Sigmoid colon (tissue), 7 donors: ENCODE measurements around the gene ATP6V1E1. TPM values are rescaled to one million over a fixed set of nuclear protein-coding genes. Genes with fewer than 3 reads are reported as not detected.
"Not testable (repeated sequence)": the region's sequence is repeated elsewhere in the genome, so short reads cannot be mapped to it uniquely, and the experiment has no call there.

Experiments used
- DNase-seq: peaks from one replicate; pipeline ENCODE4 v3.0.0-alpha.2; 2019
- H3K27ac ChIP-seq, 4 donors: fragments of 200-600 bp; sonication (generic); one replicate each; pipeline ENCODE4 v1.5.1; 2016 to 2019; ENCODE audit warnings: mild to moderate bottlenecking in 1 of 4
- H3K27me3 ChIP-seq, 3 donors: fragments of 200-600 bp; sonication (generic); one replicate each; pipeline ENCODE4 v1.5.1; 2019; ENCODE audit warnings: mild to moderate bottlenecking in 1 of 3
- H3K36me3 ChIP-seq, 4 donors: fragments of 200-600 bp; sonication (generic); one replicate each; pipeline ENCODE4 v1.5.1; 2016 to 2019
- H3K4me1 ChIP-seq, 4 donors: fragments of 200-600 bp; sonication (generic); one replicate each; pipeline ENCODE4 v1.5.1; 2017 to 2019
- H3K4me3 ChIP-seq, 4 donors: fragments of 200-600 bp; sonication (generic); one replicate each; pipeline ENCODE4 v1.5.1; 2017 to 2019; ENCODE audit warnings: mild to moderate bottlenecking in 2 of 4, moderate library complexity in 1 of 4
- H3K9me3 ChIP-seq, 4 donors: fragments of 200-600 bp in 3 of 4; sonication (generic) in 3 of 4; one replicate each; pipeline versions ENCODE4 v1.5.1 to v1.6.1; 2013 to 2019
- EP300 ChIP-seq, 4 donors: sonication (generic); formaldehyde crosslinking; IDR thresholded peaks; one replicate each; pipeline ENCODE4 v1.6.1; 2017; ENCODE audit warnings: antibody characterized with exemption in 4 of 4
- POLR2A ChIP-seq, 2 donors: fragments of 450-650 bp; IDR thresholded peaks; one replicate each; pipeline ENCODE4 v1.6.1; 2016; ENCODE audit warnings: antibody characterized with exemption in 2 of 2, mild to moderate bottlenecking in 2 of 2, moderate library complexity in 2 of 2
- POLR2AphosphoS5 ChIP-seq, 4 donors: sonication (generic); formaldehyde crosslinking; IDR thresholded peaks; one replicate each; pipeline ENCODE4 v1.6.1; 2017; ENCODE audit warnings: antibody characterized with exemption in 4 of 4
- WGBS, 2 donors: extraction: QIAGEN DNeasy Blood & Tissue Kit; methylation state at CpG; one replicate each; pipeline ENCODE4 v1.1.7; 2013; 5-methylcytosine and 5-hydroxymethylcytosine counted together
- intact Hi-C: fragments of 100-400 bp; cut with DNase I; formaldehyde crosslinking; loops from one replicate; pipeline ENCODE4 v1.15.1; 2023
- polyA plus RNA-seq, 3 donors: library from polyadenylated mRNA; stranded (reverse); fragments of 200-250 nt; gene quantifications; one replicate each; pipeline ENCODE4 v1.2.3, GENCODE V29; 2013
- total RNA-seq, 4 donors: library from RNA; depleted of rRNA; stranded (reverse); fragments of >200 nt; gene quantifications; one replicate each; pipeline ENCODE4 v1.1.0, GENCODE V29; 2016
- TF ChIP-seq, protein P1 (sequence below), 4 experiments: fragments of 450-650 bp in 3 of 4; fragments of 200-600 bp in 1 of 4; IDR thresholded peaks; one replicate each; pipeline ENCODE4 v1.5.1; 2016 to 2019; ENCODE audit warnings: antibody characterized with exemption in 4 of 4, mild to moderate bottlenecking in 3 of 4, moderate library complexity in 2 of 4
- donor health status: healthy with polysubstance abuse.
- donor health status: Bipolar disorder and iron deficiency.
- donor health status: healthy.

ATP6V1E1 gene
- total RNA-seq (100 to 1,000 TPM; 119 to 160 (median 138) TPM), polyA plus RNA-seq (100 to 1,000 TPM; 136 to 218 (median 148) TPM)

DNA sequence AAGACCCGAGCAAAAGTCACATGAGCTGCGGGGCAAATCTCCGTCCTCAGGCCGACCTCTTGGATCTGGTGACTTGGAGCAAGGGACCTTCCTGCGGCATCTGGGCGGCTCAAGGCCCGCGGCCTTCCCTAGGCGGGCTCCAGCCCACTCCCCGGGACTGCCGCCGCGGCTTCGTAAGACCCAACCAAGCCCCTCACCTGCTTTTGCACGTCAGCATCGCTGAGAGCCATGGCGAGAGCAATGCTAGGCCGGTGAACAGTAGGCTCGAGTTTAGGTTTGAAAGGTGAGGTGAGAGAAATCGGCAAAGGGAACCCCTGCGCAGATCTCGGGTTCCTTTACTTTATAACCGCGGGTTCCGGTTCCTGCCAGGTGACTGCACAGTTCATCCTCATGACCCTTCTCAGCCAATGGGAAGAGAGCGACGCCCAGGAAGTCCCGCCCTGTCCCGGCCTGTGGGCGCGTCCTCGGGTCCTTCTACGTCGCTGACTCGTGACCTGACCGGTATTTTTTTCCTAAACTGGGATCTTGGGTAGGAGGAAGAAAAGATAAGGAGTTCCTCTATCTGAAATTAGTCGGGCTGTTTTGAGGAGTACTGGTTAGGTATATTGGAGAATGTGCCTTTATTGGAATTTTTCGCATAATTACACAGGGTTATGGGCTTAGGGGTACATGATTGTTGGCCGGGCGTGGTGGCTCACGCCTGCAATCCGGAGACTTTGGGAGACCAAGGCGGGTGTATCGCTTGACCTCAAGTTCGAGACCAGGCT is at the start of gene ATP6V1E1:
Gene ATP6V1E1 (minus strand): TSS at position 344 of the 767 bp plus-strand sequence. CDS start 114 bp downstream, at position 230.
- Histone ChIP-seq H3K9me3 (no peaks in the 10 kb centered on the region), H3K27ac (peak within 1 kb of the TSS; percentile 88 to 92 (median 90)), H3K27me3 (no peaks in the 10 kb centered on the region), H3K36me3 (peaks cover 0 to 10% (median 0%) of the 10 kb centered on the region in 4 donors), H3K4me3 (peak within 1 kb of the TSS; percentile 66 to 99 (median 88)), H3K4me1 (peaks cover 0 to 32% (median 24%) of the 10 kb centered on the region in 4 donors)
- peak; percentile 91 to 97 (median 94) for TF ChIP-seq POLR2AphosphoS5 (IDR thresholded peaks at IDR 0.05)
- peak in 1 of 4 donors; percentile 54 for TF ChIP-seq EP300 (IDR thresholded peaks at IDR 0.05)
- TF ChIP-seq POLR2A (IDR thresholded peaks at IDR 0.05) = peak; percentile 67 to 95
- TF ChIP-seq, protein P1, sequence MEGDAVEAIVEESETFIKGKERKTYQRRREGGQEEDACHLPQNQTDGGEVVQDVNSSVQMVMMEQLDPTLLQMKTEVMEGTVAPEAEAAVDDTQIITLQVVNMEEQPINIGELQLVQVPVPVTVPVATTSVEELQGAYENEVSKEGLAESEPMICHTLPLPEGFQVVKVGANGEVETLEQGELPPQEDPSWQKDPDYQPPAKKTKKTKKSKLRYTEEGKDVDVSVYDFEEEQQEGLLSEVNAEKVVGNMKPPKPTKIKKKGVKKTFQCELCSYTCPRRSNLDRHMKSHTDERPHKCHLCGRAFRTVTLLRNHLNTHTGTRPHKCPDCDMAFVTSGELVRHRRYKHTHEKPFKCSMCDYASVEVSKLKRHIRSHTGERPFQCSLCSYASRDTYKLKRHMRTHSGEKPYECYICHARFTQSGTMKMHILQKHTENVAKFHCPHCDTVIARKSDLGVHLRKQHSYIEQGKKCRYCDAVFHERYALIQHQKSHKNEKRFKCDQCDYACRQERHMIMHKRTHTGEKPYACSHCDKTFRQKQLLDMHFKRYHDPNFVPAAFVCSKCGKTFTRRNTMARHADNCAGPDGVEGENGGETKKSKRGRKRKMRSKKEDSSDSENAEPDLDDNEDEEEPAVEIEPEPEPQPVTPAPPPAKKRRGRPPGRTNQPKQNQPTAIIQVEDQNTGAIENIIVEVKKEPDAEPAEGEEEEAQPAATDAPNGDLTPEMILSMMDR (IDR thresholded peaks at IDR 0.05) = no peak
- DNase-seq = peak; percentile 99
- whole genome bisulfite sequencing, 2 donors = 1% methylated on average over 45 of the region's 45 CpGs
- intact Hi-C loops = loop anchor here (2.0 to 5.0 kb wide), 2 partner anchors 22 to 449 kb away; partner anchors contain the start of gene PEX26

GRCh38 chr22:17675584-17675983 is 47.0 kb upstream of the ATP6V1E1 start:
- no peaks in the 10 kb centered on the region for H3K9me3 ChIP-seq
- intact Hi-C loops = no loop called here
- H3K36me3 ChIP-seq = no peaks in the 10 kb centered on the region
- DNase-seq = no peak
- peaks cover 0 to 19% (median 18%) of the 10 kb centered on the region in 4 donors for H3K4me1 ChIP-seq
- WGBS, 2 donors = 86 to 92% methylated on average over 1 of the region's 1 CpG
- H3K27me3 ChIP-seq = no peaks in the 10 kb centered on the region
- TF ChIP-seq POLR2AphosphoS5 (IDR thresholded peaks at IDR 0.05) (no peak), POLR2A (IDR thresholded peaks at IDR 0.05) (no peak), EP300 (IDR thresholded peaks at IDR 0.05) (no peak)
- TF ChIP-seq, protein P1 (IDR thresholded peaks at IDR 0.05) = no peak
- H3K27ac ChIP-seq = no peak overlapping the region
- no peak overlapping the region for H3K4me3 ChIP-seq

DNA sequence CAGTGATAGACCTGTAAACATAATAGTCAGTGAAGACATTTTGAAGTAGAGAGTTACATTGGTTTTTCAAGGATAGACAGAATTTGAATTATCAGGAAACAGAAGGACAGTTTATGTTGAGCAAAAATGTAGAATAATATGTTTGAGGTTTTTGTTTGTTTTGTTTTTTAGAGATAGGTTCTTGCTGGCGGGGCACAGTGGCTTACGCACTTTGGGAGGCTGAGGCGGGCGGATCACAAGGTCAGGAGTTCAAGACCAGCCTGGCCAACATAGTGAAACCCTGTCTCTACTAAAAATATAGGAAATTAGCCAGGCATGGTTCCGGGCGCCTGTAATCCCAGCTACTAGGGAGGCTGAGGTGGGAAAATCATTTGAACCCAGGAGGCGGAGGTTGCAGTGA is 45.6 kb upstream of the ATP6V1E1 start:
- 94 to 98% methylated on average over 7 of the region's 7 CpGs for WGBS, 2 donors
- no peak overlapping the region for H3K4me3 ChIP-seq
- intact Hi-C loops = no loop called here
- DNase-seq = no peak
- no peaks in the 10 kb centered on the region for H3K36me3 ChIP-seq
- H3K9me3 ChIP-seq = no peaks in the 10 kb centered on the region
- no peak overlapping the region for H3K27ac ChIP-seq
- TF ChIP-seq POLR2AphosphoS5 (IDR thresholded peaks at IDR 0.05) = no peak
- TF ChIP-seq, protein P1 (IDR thresholded peaks at IDR 0.05) = no peak
- no peak for TF ChIP-seq EP300 (IDR thresholded peaks at IDR 0.05)
- no peak for TF ChIP-seq POLR2A (IDR thresholded peaks at IDR 0.05)
- H3K4me1 ChIP-seq = peaks cover 0 to 19% (median 18%) of the 10 kb centered on the region in 4 donors
- no peaks in the 10 kb centered on the region for H3K27me3 ChIP-seq

DNA sequence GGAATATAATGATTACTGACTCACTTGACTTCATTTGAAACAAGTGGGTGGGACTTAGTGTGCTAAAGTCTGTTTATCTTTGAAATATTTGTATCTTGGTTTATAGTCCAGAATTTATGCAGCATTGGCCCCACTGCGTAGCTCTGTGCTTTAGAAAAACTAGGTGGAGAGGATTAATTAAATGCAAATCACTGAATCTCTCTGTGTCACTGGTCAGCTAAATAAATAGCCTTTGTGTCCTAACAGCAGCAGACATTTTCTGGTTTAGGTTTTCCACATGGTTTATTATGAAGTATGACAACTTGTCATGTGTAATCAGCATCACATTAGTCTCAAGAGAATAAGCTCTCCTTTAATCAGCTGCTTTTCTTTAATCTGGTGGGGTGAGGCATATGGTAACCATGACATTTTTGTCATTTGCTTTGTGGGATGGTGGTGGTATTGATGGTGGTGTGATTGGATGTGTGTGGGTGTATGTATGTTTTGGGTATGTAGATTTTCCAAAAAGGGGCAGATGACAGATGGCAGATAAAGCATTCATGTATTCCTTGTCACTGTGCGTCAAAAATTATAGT is 44.0 kb upstream of the ATP6V1E1 start:
- intact Hi-C loops = no loop called here

GRCh38 chr22:17671521-17672092 is 43.1 kb upstream of the ATP6V1E1 start:
- intact Hi-C loops, H3K27ac ChIP-seq, H3K9me3 ChIP-seq, DNase-seq, H3K4me3 ChIP-seq, H3K36me3 ChIP-seq, H3K27me3 ChIP-seq: not testable (repeated sequence)
- 97 to 98% methylated on average over 10 of the region's 10 CpGs for WGBS, 2 donors
- peaks cover 0 to 19% (median 18%) of the 10 kb centered on the region in 4 donors for H3K4me1 ChIP-seq

More for the DNA sequence above, 44.0 kb upstream of the ATP6V1E1 start:
- Histone ChIP-seq H3K4me3 (no peak overlapping the region), H3K9me3 (no peaks in the 10 kb centered on the region), H3K4me1 (peaks cover 0 to 19% (median 18%) of the 10 kb centered on the region in 4 donors), H3K36me3 (no peaks in the 10 kb centered on the region), H3K27me3 (no peaks in the 10 kb centered on the region), H3K27ac (peak overlapping the region in 1 of 4 donors; percentile 15)
- DNase-seq = no peak
- WGBS, 2 donors = 62 to 74% methylated on average over 2 of the region's 2 CpGs
- TF ChIP-seq POLR2A (IDR thresholded peaks at IDR 0.05) = no peak
- TF ChIP-seq, protein P1 (IDR thresholded peaks at IDR 0.05) = no peak
